Smooth muscle cell (in vitro differentiated cells): ENCODE measurements around the gene MYO5C. TPM values are rescaled to one million over a fixed set of nuclear protein-coding genes. Genes with fewer than 3 reads are reported as not detected.

Experiments
- DNase-seq: peaks from one replicate; lab custom pipeline; 2025; ENCODE audit not compliant: unreplicated experiment; lab: John Stamatoyannopoulos, UW
- H2AFZ ChIP-seq: fragments of 200-600 bp; sonication (generic); 2 replicates; pipeline ENCODE4 v1.6.0; 2016; ENCODE audit warnings: antibody characterized with exemption, low read depth, mild to moderate bottlenecking
- H3F3A ChIP-seq: fragments of 200-600 bp; sonication (generic); 2 replicates; pipeline ENCODE4 v1.6.0; 2017; ENCODE audit warnings: antibody characterized with exemption, low read depth
- H3K27ac ChIP-seq: fragments of 200-600 bp; sonication (generic); 2 replicates; pipeline ENCODE4 v1.5.1; 2016; ENCODE audit warnings: low read depth, mild to moderate bottlenecking
- H3K27me3 ChIP-seq: fragments of 200-600 bp; sonication (generic); 2 replicates; pipeline ENCODE4 v1.6.1; 2016; ENCODE audit warnings: low read depth, mild to moderate bottlenecking
- H3K36me3 ChIP-seq: fragments of 200-600 bp; sonication (generic); 2 replicates; pipeline ENCODE4 v1.5.1; 2016; ENCODE audit warnings: low read depth
- H3K4me1 ChIP-seq: fragments of 200-600 bp; sonication (generic); 2 replicates; pipeline ENCODE4 v1.5.1; 2016; ENCODE audit warnings: low read depth
- H3K4me2 ChIP-seq: fragments of 200-600 bp; sonication (generic); 2 replicates; pipeline ENCODE4 v1.6.0; 2016; ENCODE audit warnings: mild to moderate bottlenecking
- H3K4me3 ChIP-seq: fragments of 200-600 bp; sonication (generic); 2 replicates; pipeline ENCODE4 v1.5.1; 2016; ENCODE audit warnings: mild to moderate bottlenecking
- H3K79me2 ChIP-seq: fragments of 200-600 bp; sonication (generic); 2 replicates; pipeline ENCODE4 v1.6.0; 2016; ENCODE audit warnings: low read depth, mild to moderate bottlenecking
- H3K9ac ChIP-seq: fragments of 200-600 bp; sonication (generic); 2 replicates; pipeline ENCODE4 v1.6.0; 2016; ENCODE audit warnings: low read depth
- H3K9me3 ChIP-seq: fragments of 200-600 bp; sonication (generic); replicated peaks from 2 replicates; pipeline ENCODE4 v1.5.1; 2016; ENCODE audit warnings: low read depth
- H4K20me1 ChIP-seq: fragments of 200-600 bp; sonication (generic); 2 replicates; pipeline ENCODE4 v1.6.0; 2016; ENCODE audit warnings: low read depth
- CTCF ChIP-seq: fragments of 200-600 bp; sonication (generic); IDR thresholded peaks from 2 replicates; pipeline ENCODE4 v1.5.1; 2017; ENCODE audit warnings: borderline replicate concordance, mild to moderate bottlenecking, antibody characterized with exemption; ENCODE audit not compliant: insufficient read depth, poor library complexity, severe bottlenecking
- WGBS: methylation state at CpG from one replicate; pipeline ENCODE4 v1.1.7; 2016; ENCODE audit warnings: low lambda C conversion rate; 5-methylcytosine and 5-hydroxymethylcytosine counted together
- polyA plus RNA-seq: library from polyadenylated mRNA; unstranded; fragments of >200 nt; fragmentation: Nextera tagmentation; extraction: Ambion mirVana; gene quantifications from 2 replicates; pipeline ENCODE4 v1.2.1, GENCODE V29; 2016
- total RNA-seq: library from RNA; depleted of rRNA; stranded (reverse); fragments of >200 nt; gene quantifications from 2 replicates; pipeline ENCODE4 v1.2.3, GENCODE V29; 2014

Gene MYO5C
- total and polyA plus RNA-seq, 2 experiments from 2014 or later = 0.26 to 1.5 TPM

GRCh38 chr15:52161406-52161966 is 134.1 kb downstream of the MYO5C start:
- Histone ChIP-seq H3K4me1 (no peaks in the 10 kb centered on the region), H4K20me1 (no peaks in the 10 kb centered on the region), H3K4me2 (no peak overlapping the region), H3K36me3 (no peaks in the 10 kb centered on the region), H3F3A (no peaks in the 10 kb centered on the region), H3K4me3 (no peak overlapping the region), H3K27ac (no peak overlapping the region), H2AFZ (no peak overlapping the region), H3K27me3 (no peaks in the 10 kb centered on the region), H3K9ac (no peak overlapping the region), H3K9me3 (no peaks in the 10 kb centered on the region), H3K79me2 (no peaks in the 10 kb centered on the region)
- no peak for TF ChIP-seq CTCF
- 97% methylated on average over 13 of the region's 13 CpGs for WGBS
- DNase-seq = no peak

GRCh38 chr15:52159645-52160044 is 136.0 kb downstream of the MYO5C start:
- no peaks in the 10 kb centered on the region for H3K79me2 ChIP-seq
- H3K9me3 ChIP-seq = no peaks in the 10 kb centered on the region
- no peaks in the 10 kb centered on the region for H3F3A ChIP-seq
- H3K27ac ChIP-seq = no peak overlapping the region
- no peak for TF ChIP-seq CTCF
- H4K20me1 ChIP-seq = no peaks in the 10 kb centered on the region
- no peak overlapping the region for H2AFZ ChIP-seq
- no peak overlapping the region for H3K4me2 ChIP-seq
- H3K4me1 ChIP-seq = no peaks in the 10 kb centered on the region
- no peak overlapping the region for H3K4me3 ChIP-seq
- no peak overlapping the region for H3K9ac ChIP-seq
- 96% methylated on average over 3 of the region's 3 CpGs for whole genome bisulfite sequencing
- no peak for DNase-seq
- H3K36me3 ChIP-seq = no peaks in the 10 kb centered on the region
- no peaks in the 10 kb centered on the region for H3K27me3 ChIP-seq

- Histone ChIP-seq H3K4me1 (no peaks in the 10 kb centered on the region), H2AFZ (no peak overlapping the region), H3K9me3 (no peaks in the 10 kb centered on the region), H4K20me1 (no peaks in the 10 kb centered on the region), H3K9ac (no peak overlapping the region), H3K4me2 (no peak overlapping the region), H3K36me3 (no peaks in the 10 kb centered on the region), H3F3A (no peaks in the 10 kb centered on the region), H3K27ac (no peak overlapping the region), H3K79me2 (no peaks in the 10 kb centered on the region), H3K4me3 (no peak overlapping the region), H3K27me3 (no peaks in the 10 kb centered on the region)
- 97% methylated on average over 10 of the region's 10 CpGs for WGBS
- no peak for DNase-seq
- TF ChIP-seq CTCF = no peak
Measured at GRCh38 chr15:52158084-52158765, 137.4 kb downstream of the MYO5C start.

- no peak overlapping the region for H3K4me3 ChIP-seq
- no peaks in the 10 kb centered on the region for H3K36me3 ChIP-seq
- H3K4me1 ChIP-seq = no peaks in the 10 kb centered on the region
- no peaks in the 10 kb centered on the region for H4K20me1 ChIP-seq
- no peak for DNase-seq
- H3K27ac ChIP-seq = no peak overlapping the region
- no peak overlapping the region for H2AFZ ChIP-seq
- TF ChIP-seq CTCF = no peak
- H3K9me3 ChIP-seq = no peaks in the 10 kb centered on the region
- no peaks in the 10 kb centered on the region for H3K79me2 ChIP-seq
- H3K9ac ChIP-seq = no peak overlapping the region
- H3K27me3 ChIP-seq = no peaks in the 10 kb centered on the region
- 92% methylated on average over 2 of the region's 2 CpGs for WGBS
- no peaks in the 10 kb centered on the region for H3F3A ChIP-seq
- no peak overlapping the region for H3K4me2 ChIP-seq
Measured at GRCh38 chr15:52155878-52156277, 139.7 kb downstream of the MYO5C start.
